ENCODE data around the gene ANXA6. TPM values are rescaled to one million over a fixed set of nuclear protein-coding genes. Genes with fewer than 3 reads are reported as not detected.

Gene ANXA6
- total and polyA plus RNA-seq, 2 donors (not counting 1 experiment from before 2014, with no cell fraction given) = 136 to 300 TPM

DNA sequence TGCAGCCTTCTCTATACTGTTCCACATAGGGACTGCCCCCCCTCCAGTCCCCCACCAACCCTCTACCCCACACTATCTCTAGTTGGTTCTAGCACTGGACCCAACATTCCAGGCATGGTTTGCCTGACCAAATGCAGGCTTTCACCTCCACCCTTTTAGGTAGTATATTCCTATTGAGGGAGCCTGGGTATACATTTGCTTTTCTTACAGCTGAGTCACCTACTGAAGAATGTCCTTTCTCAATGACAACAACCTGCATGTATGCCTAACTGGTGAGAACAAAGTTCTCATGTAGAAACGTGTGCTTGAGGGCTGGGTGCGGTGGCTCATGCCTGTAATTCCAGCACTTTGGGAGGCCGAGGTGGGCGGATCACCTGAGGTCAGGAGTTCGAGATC lies 85.0 kb downstream of the ANXA6 start:
- Mint-ChIP-seq H3K9me3 (ENCODE audit: insufficient read depth) (no peaks in the 10 kb centered on the region), H3K4me3 (no peak overlapping the region), H3K27me3 (no peaks in the 10 kb centered on the region), H3K27ac (peak overlapping the region; percentile 53), H3K4me1 (peaks cover 84% of the 10 kb centered on the region)
- ATAC-seq (ENCODE audit: low read depth) = no peak
- Histone ChIP-seq H3K36me3 (replicated peaks in 1 of 2; ENCODE audit: control extremely low read depth in 1 of 2, control insufficient read depth in 1 of 2, extremely low read depth in 1 of 2, insufficient read depth in 2 of 2, low read length in 1 of 2) (peaks cover 0 to 61% of the 10 kb centered on the region in 2 experiments), H3K4me2 (replicated peaks; ENCODE audit: low read depth, low read length, poor library complexity, severe bottlenecking) (no peak overlapping the region), H3K79me2 (ENCODE audit: control insufficient read depth, insufficient read depth, low read length) (peaks cover 100% of the 10 kb centered on the region), H3K4me1 (ENCODE audit: control insufficient read depth in 2 of 2, insufficient read depth in 2 of 2, low read length in 2 of 2) (peaks cover 48 to 65% of the 10 kb centered on the region in 2 donors), H3K27ac (ENCODE audit: low read length in 2 of 2) (no peak overlapping the region), H3K4me3 (ENCODE audit: control extremely low read depth in 1 of 5, extremely low read depth in 1 of 5, insufficient read depth in 1 of 5, low read depth in 2 of 5, low read length in 4 of 5) (no peak overlapping the region), H3K9ac (ENCODE audit: low read length) (no peak overlapping the region), H4K20me1 (ENCODE audit: control insufficient read depth, insufficient read depth, low read length, poor library complexity, severe bottlenecking) (peaks cover 100% of the 10 kb centered on the region), H3K9me3 (ENCODE audit: control extremely low read depth in 1 of 3, control insufficient read depth in 2 of 3, insufficient read depth in 1 of 3, low read length in 2 of 3) (peaks cover 0 to 3% (median 0%) of the 10 kb centered on the region in 3 donors), H2AFZ (ENCODE audit: insufficient read depth, low read depth, low read length, poor library complexity, severe bottlenecking) (no peak overlapping the region), H3K27me3 (replicated peaks in 1 of 4; ENCODE audit: control extremely low read depth in 1 of 4, control insufficient read depth in 3 of 4, insufficient read depth in 4 of 4, low read length in 3 of 4) (no peaks in the 10 kb centered on the region)
- CTCF ChIA-PET = interaction anchor here (0.8 to 3.9 kb wide), 6 partner anchors 10 to 93 kb away, joined by 3 to 28 read pairs (median 4); partner anchors contain the start of gene TNIP1
- no peak for DNase-seq
- 100% methylated on average over 4 of the region's 5 CpGs for WGBS (ENCODE audit: insufficient coverage)
- no peak for TF ChIP-seq EZH2 (IDR thresholded peaks at IDR 0.05; ENCODE audit: borderline replicate concordance, insufficient read depth, low read depth, low read length, poor library complexity, severe bottlenecking)
- TF ChIP-seq, protein P1, sequence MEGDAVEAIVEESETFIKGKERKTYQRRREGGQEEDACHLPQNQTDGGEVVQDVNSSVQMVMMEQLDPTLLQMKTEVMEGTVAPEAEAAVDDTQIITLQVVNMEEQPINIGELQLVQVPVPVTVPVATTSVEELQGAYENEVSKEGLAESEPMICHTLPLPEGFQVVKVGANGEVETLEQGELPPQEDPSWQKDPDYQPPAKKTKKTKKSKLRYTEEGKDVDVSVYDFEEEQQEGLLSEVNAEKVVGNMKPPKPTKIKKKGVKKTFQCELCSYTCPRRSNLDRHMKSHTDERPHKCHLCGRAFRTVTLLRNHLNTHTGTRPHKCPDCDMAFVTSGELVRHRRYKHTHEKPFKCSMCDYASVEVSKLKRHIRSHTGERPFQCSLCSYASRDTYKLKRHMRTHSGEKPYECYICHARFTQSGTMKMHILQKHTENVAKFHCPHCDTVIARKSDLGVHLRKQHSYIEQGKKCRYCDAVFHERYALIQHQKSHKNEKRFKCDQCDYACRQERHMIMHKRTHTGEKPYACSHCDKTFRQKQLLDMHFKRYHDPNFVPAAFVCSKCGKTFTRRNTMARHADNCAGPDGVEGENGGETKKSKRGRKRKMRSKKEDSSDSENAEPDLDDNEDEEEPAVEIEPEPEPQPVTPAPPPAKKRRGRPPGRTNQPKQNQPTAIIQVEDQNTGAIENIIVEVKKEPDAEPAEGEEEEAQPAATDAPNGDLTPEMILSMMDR (IDR thresholded peaks at IDR 0.05) = no peak
- intact Hi-C loops (cut with micrococcal nuclease) = no loop called here
- POLR2A ChIA-PET = interaction anchor here (0.5 kb wide), 1 partner anchor 39 kb away, joined by 4 read pairs; no protein-coding TSS in a partner anchor

DNA sequence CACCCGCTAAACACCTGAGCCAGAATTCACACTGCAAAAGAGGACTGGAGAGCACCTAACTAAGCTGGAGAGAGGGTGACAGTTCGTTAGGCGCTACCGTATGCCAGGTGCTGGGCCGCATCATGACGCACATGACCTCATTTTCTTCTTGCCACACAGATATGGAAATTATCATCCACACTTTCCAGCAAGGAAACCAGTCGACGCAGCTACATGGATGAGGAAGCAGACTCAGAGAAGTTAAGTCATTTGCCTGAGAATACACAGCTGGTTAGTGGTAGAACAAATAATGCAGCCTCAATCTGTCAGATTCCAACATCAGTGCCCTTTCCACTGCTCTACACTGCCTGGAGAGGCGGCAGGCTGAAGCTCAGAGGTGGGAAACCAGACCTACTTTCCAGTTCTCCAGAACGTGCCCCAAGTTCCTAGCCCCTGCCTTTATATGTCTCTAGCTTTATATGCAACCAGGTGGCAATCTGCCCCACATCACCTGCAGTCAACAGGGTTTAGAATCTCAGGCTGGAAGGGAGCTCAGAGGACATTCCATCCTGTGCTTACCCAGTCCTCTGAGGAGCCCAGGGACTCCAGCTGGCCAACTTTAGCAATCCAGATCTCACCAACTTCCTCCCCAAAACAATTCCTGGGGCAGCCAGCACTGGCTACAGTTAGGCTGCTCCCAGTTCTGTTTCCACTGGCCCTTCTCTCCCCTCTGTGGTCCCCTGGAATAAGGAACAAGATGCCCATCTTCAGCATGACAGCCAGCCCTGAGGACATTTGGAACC lies 85.5 kb downstream of the ANXA6 start:
- Histone ChIP-seq H3K27me3 (replicated peaks in 1 of 4; ENCODE audit: control extremely low read depth in 1 of 4, control insufficient read depth in 3 of 4, insufficient read depth in 4 of 4, low read length in 3 of 4) (no peaks in the 10 kb centered on the region), H3K9ac (ENCODE audit: low read length) (no peak overlapping the region), H2AFZ (ENCODE audit: insufficient read depth, low read depth, low read length, poor library complexity, severe bottlenecking) (no peak overlapping the region), H4K20me1 (ENCODE audit: control insufficient read depth, insufficient read depth, low read length, poor library complexity, severe bottlenecking) (peaks cover 100% of the 10 kb centered on the region), H3K27ac (ENCODE audit: low read length in 2 of 2) (no peak overlapping the region), H3K4me1 (ENCODE audit: control insufficient read depth in 2 of 2, insufficient read depth in 2 of 2, low read length in 2 of 2) (peaks cover 45 to 65% of the 10 kb centered on the region in 2 donors), H3K36me3 (replicated peaks in 1 of 2; ENCODE audit: control extremely low read depth in 1 of 2, control insufficient read depth in 1 of 2, extremely low read depth in 1 of 2, insufficient read depth in 2 of 2, low read length in 1 of 2) (peaks cover 0 to 61% of the 10 kb centered on the region in 2 experiments), H3K9me3 (ENCODE audit: control extremely low read depth in 1 of 3, control insufficient read depth in 2 of 3, insufficient read depth in 1 of 3, low read length in 2 of 3) (peaks cover 0 to 3% (median 0%) of the 10 kb centered on the region in 3 donors), H3K4me2 (replicated peaks; ENCODE audit: low read depth, low read length, poor library complexity, severe bottlenecking) (no peak overlapping the region), H3K4me3 (ENCODE audit: control extremely low read depth in 1 of 5, extremely low read depth in 1 of 5, insufficient read depth in 1 of 5, low read depth in 2 of 5, low read length in 4 of 5) (no peak overlapping the region), H3K79me2 (ENCODE audit: control insufficient read depth, insufficient read depth, low read length) (peaks cover 100% of the 10 kb centered on the region)
- peak overlapping the region; percentile 53 for H3K27ac Mint-ChIP-seq
- intact Hi-C loops (cut with micrococcal nuclease) = no loop called here
- WGBS (ENCODE audit: insufficient coverage) = 89% methylated on average over 3 of the region's 10 CpGs
- peaks cover 83% of the 10 kb centered on the region for H3K4me1 Mint-ChIP-seq
- CTCF ChIA-PET = interaction anchor here (0.6 to 3.9 kb wide), 7 partner anchors 10 to 54 kb away, joined by 3 to 28 read pairs (median 4); partner anchors contain the start of gene TNIP1
- TF ChIP-seq EZH2 (IDR thresholded peaks at IDR 0.05; ENCODE audit: borderline replicate concordance, insufficient read depth, low read depth, low read length, poor library complexity, severe bottlenecking) = no peak
- TF ChIP-seq, protein P1 (IDR thresholded peaks at IDR 0.05) = no peak
- H3K9me3 Mint-ChIP-seq (ENCODE audit: insufficient read depth) = no peaks in the 10 kb centered on the region
- H3K27me3 Mint-ChIP-seq = no peaks in the 10 kb centered on the region
- ATAC-seq (ENCODE audit: low read depth) = no peak
- POLR2A ChIA-PET = interaction anchor here (0.5 to 1.3 kb wide), 3 partner anchors 12 to 594 kb away, joined by 3 to 4 read pairs (median 3); no protein-coding TSS in a partner anchor
- no peak for DNase-seq
- peak overlapping the region; percentile 3 for H3K4me3 Mint-ChIP-seq

Measured in B cell (primary cell).